Aorta (tissue), 5 donors: Measurements from ENCODE around the gene KIFC1. TPM values are rescaled to one million over a fixed set of nuclear protein-coding genes. Genes with fewer than 3 reads are reported as not detected.

Experiments used
- ATAC-seq: fragments of 200-7000 bp; cut with Tn5 transposase; one replicate; pipeline ENCODE4 v1.9.1; 2022; ENCODE audit warnings: moderate library complexity; ENCODE audit not compliant: low FRiP score
- DNase-seq, 2 donors: peaks; one replicate each; pipeline ENCODE4 v3.0.0-alpha.2; 2020
- H3K27ac ChIP-seq, 2 donors: one replicate each; pipeline ENCODE4 v1.5.1; 2013; ENCODE audit warnings: low read length in 2 of 2, mild to moderate bottlenecking in 2 of 2, moderate library complexity in 2 of 2, control low read depth in 1 of 2, inconsistent platforms in 1 of 2, low read depth in 1 of 2
- H3K27me3 ChIP-seq, 2 donors: one replicate each; pipeline ENCODE4 v1.6.1; 2013; ENCODE audit warnings: control low read depth in 1 of 2, low read length in 1 of 2, mild to moderate bottlenecking in 1 of 2, moderate library complexity in 1 of 2; ENCODE audit not compliant: insufficient read depth in 2 of 2, control insufficient read depth in 1 of 2
- H3K36me3 ChIP-seq, 2 donors: one replicate each; pipeline ENCODE4 v1.6.1; 2013; ENCODE audit warnings: control low read depth in 1 of 2, low read length in 1 of 2, mild to moderate bottlenecking in 1 of 2; ENCODE audit not compliant: insufficient read depth in 2 of 2, control insufficient read depth in 1 of 2
- H3K4me1 ChIP-seq, 2 donors: one replicate each; pipeline ENCODE4 v1.6.1; 2013; ENCODE audit warnings: low read length in 2 of 2, control low read depth in 1 of 2, mild to moderate bottlenecking in 1 of 2, moderate library complexity in 1 of 2; ENCODE audit not compliant: insufficient read depth in 2 of 2, control insufficient read depth in 1 of 2
- H3K4me3 ChIP-seq, 2 donors: one replicate each; pipeline ENCODE4 v1.5.1; 2013; ENCODE audit warnings: low read length in 2 of 2, control low read depth in 1 of 2, mild to moderate bottlenecking in 1 of 2
- H3K9me3 ChIP-seq: one replicate; pipeline ENCODE4 v1.6.1; 2013; ENCODE audit warnings: mild to moderate bottlenecking, low read length; ENCODE audit not compliant: control insufficient read depth
- WGBS, 2 donors: extraction: QIAGEN DNeasy Blood & Tissue Kit; methylation state at CpG; one replicate each; pipeline ENCODE4 v1.1.7; 2013; 5-methylcytosine and 5-hydroxymethylcytosine counted together
- intact Hi-C, 2 donors: fragments of 100-400 bp; cut with DNase I; formaldehyde crosslinking; loops; one replicate each; pipeline versions ENCODE4 v1.14.2 to v1.15.0; 2022
- polyA plus RNA-seq, 2 donors: library from polyadenylated mRNA; stranded (reverse); fragments of 200-250 nt; gene quantifications; one replicate each; pipeline ENCODE4 v1.2.3, GENCODE V29; 2013
- total RNA-seq, 2 donors: library from RNA; stranded (reverse); fragmentation: NEBNext Ultra II Directional; extraction: Animal tissue kit (Norgen Biotek cat#: 25700); gene quantifications; one replicate each; pipeline ENCODE4 v1.2.1, GENCODE V29; 2021
- donor health status: healthy with polysubstance abuse.
- donor health status: Bipolar disorder and iron deficiency.
- donor health status: DM: no; HTN: no; CAD: no.
- donor health status: DM: no; HTN: no; CAD: no.
- donor health status: DM: yes; HTN: yes; CAD: no.

KIFC1 gene
- total and polyA plus RNA-seq, 4 donors, result 1.3 to 2.0 (median 1.5) TPM; not detected in 1

- Histone ChIP-seq H3K9me3 (no peaks in the 10 kb centered on the region), H3K27me3 (no peaks in the 10 kb centered on the region), H3K27ac (peak overlapping the region in 1 of 2 donors; percentile 13), H3K36me3 (peaks cover 0 to 3% of the 10 kb centered on the region in 2 donors), H3K4me1 (no peaks in the 10 kb centered on the region), H3K4me3 (no peak overlapping the region)
- no peak for DNase-seq
- intact Hi-C loops, result loop anchor here in 1 of 2 donors (5.0 to 10.0 kb wide), 5 partner anchors 40 to 1758 kb away; partner anchors contain the start of genes APOM, B3GALT4, BAG6 and HSD17B8
- no peak for ATAC-seq
- WGBS, 2 donors, result 79 to 83% methylated on average over 10 of the region's 10 CpGs
These were observed 20.8 kb downstream of the KIFC1 start for GRCh38 chr6:33412140-33413009.

GRCh38 chr6:33413241-33414120 lies 21.9 kb downstream of the KIFC1 start:
- ATAC-seq (no peak), DNase-seq (no peak)
- Histone ChIP-seq H3K9me3 (no peaks in the 10 kb centered on the region), H3K27ac (peak overlapping the region in 1 of 2 donors; percentile 6), H3K27me3 (no peaks in the 10 kb centered on the region), H3K4me1 (no peaks in the 10 kb centered on the region), H3K36me3 (peaks cover 0 to 3% of the 10 kb centered on the region in 2 donors), H3K4me3 (no peak overlapping the region)
- WGBS, 2 donors, result 83% methylated on average over 14 of the region's 14 CpGs
- intact Hi-C loops, result loop anchor here in 1 of 2 donors (5.0 to 10.0 kb wide), 5 partner anchors 39 to 1759 kb away; partner anchors contain the start of genes APOM, B3GALT4, BAG6 and HSD17B8

GRCh38 chr6:33414592-33415271 lies 23.1 kb downstream of the KIFC1 start:
- H3K27ac ChIP-seq, result no peak overlapping the region
- no peak for ATAC-seq
- 65 to 72% methylated on average over 10 to 12 of the region's 12 CpGs for WGBS, 2 donors
- no peaks in the 10 kb centered on the region for H3K27me3 ChIP-seq
- H3K9me3 ChIP-seq, result no peaks in the 10 kb centered on the region
- no peak overlapping the region for H3K4me3 ChIP-seq
- intact Hi-C loops, result loop anchor here in 1 of 2 donors (5.0 to 10.0 kb wide), 5 partner anchors 38 to 1760 kb away; partner anchors contain the start of genes APOM, B3GALT4, BAG6 and HSD17B8
- H3K4me1 ChIP-seq, result no peaks in the 10 kb centered on the region
- H3K36me3 ChIP-seq, result peaks cover 0 to 3% of the 10 kb centered on the region in 2 donors
- no peak for DNase-seq

GRCh38 chr6:33415831-33416230 lies 24.2 kb downstream of the KIFC1 start:
- H3K4me3 ChIP-seq, result no peak overlapping the region
- H3K27ac ChIP-seq, result no peak overlapping the region
- 69% methylated on average over 9 of the region's 9 CpGs for WGBS, 2 donors
- ATAC-seq (no peak), DNase-seq (no peak)
- no peaks in the 10 kb centered on the region for H3K9me3 ChIP-seq
- peaks cover 0 to 3% of the 10 kb centered on the region in 2 donors for H3K36me3 ChIP-seq
- intact Hi-C loops, result loop anchor here in 1 of 2 donors (2.0 to 10.0 kb wide), 4 partner anchors 95 to 1761 kb away; partner anchors contain the start of genes APOM, BAG6, HSD17B8 and RING1
- no peaks in the 10 kb centered on the region for H3K27me3 ChIP-seq
- H3K4me1 ChIP-seq, result no peaks in the 10 kb centered on the region

GRCh38 chr6:33416386-33417127 lies 24.9 kb downstream of the KIFC1 start:
- Histone ChIP-seq H3K27ac (no peak overlapping the region), H3K4me3 (peak overlapping the region in 1 of 2 donors; percentile 40), H3K27me3 (no peaks in the 10 kb centered on the region), H3K4me1 (no peaks in the 10 kb centered on the region), H3K9me3 (no peaks in the 10 kb centered on the region), H3K36me3 (peaks cover 0 to 3% of the 10 kb centered on the region in 2 donors)
- DNase-seq (no peak), ATAC-seq (no peak)
- 42 to 46% methylated on average over 12 of the region's 12 CpGs for WGBS, 2 donors
- intact Hi-C loops, result loop anchor here in 1 of 2 donors (2.0 to 10.0 kb wide), 4 partner anchors 96 to 1762 kb away; partner anchors contain the start of genes APOM, BAG6, HSD17B8 and RING1

- H3K4me3 ChIP-seq, result peak overlapping the region; percentile 40 to 68
- H3K9me3 ChIP-seq, result no peaks in the 10 kb centered on the region
- DNase-seq (no peak), ATAC-seq (no peak)
- 0 to 1% methylated on average over 25 of the region's 25 CpGs for WGBS, 2 donors
- intact Hi-C loops, result loop anchor here in 1 of 2 donors (2.0 to 10.0 kb wide), 4 partner anchors 97 to 1763 kb away; partner anchors contain the start of genes APOM, BAG6, HSD17B8 and RING1
- peaks cover 0 to 3% of the 10 kb centered on the region in 2 donors for H3K36me3 ChIP-seq
- no peaks in the 10 kb centered on the region for H3K27me3 ChIP-seq
- H3K27ac ChIP-seq, result peak overlapping the region in 1 of 2 donors; percentile 81
- H3K4me1 ChIP-seq, result no peaks in the 10 kb centered on the region
These were observed 25.7 kb downstream of the KIFC1 start for GRCh38 chr6:33417128-33417902.
